Esophagus squamous epithelium (tissue), 4 donors: ENCODE results near the gene SIGLEC8.

ENCODE experiments used
- POLR2A ChIP-seq, 4 donors: fragments of 450-650 bp; IDR thresholded peaks; one replicate each; pipeline ENCODE4 v1.6.1; 2017; ENCODE audit warnings: antibody characterized with exemption in 4 of 4, mild to moderate bottlenecking in 4 of 4, moderate library complexity in 3 of 4
- TF ChIP-seq, protein P1 (sequence below), 6 experiments: fragments of 450-650 bp in 4 of 6; fragments of 200-600 bp in 2 of 6; sonication (generic) in 2 of 6; IDR thresholded peaks; one replicate each; pipeline ENCODE4 v1.5.1; 2016 to 2019; ENCODE audit warnings: antibody characterized with exemption in 6 of 6, mild to moderate bottlenecking in 4 of 6, moderate library complexity in 4 of 6

DNA sequence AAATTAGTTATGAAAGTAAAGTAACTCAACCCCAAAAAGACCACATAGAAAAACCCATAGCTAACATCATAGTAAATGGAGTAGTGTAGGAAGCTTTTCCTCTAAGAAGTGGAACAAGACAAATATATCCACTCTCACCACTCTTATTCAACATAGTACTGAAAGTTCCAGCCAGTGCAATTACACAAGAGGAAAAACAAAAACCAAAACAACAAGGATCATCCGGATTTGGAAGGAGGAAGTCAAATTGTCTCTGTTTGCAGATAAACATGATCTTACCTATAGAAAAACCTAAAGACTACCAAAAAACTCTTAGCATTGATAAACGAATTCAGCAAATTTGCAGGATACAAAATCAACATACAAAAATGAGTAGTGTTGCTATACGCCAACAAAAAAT is 8.5 kb upstream of the SIGLEC8 start:
- TF ChIP-seq, protein P1, sequence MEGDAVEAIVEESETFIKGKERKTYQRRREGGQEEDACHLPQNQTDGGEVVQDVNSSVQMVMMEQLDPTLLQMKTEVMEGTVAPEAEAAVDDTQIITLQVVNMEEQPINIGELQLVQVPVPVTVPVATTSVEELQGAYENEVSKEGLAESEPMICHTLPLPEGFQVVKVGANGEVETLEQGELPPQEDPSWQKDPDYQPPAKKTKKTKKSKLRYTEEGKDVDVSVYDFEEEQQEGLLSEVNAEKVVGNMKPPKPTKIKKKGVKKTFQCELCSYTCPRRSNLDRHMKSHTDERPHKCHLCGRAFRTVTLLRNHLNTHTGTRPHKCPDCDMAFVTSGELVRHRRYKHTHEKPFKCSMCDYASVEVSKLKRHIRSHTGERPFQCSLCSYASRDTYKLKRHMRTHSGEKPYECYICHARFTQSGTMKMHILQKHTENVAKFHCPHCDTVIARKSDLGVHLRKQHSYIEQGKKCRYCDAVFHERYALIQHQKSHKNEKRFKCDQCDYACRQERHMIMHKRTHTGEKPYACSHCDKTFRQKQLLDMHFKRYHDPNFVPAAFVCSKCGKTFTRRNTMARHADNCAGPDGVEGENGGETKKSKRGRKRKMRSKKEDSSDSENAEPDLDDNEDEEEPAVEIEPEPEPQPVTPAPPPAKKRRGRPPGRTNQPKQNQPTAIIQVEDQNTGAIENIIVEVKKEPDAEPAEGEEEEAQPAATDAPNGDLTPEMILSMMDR (IDR thresholded peaks at IDR 0.05) = no peak
- no peak for TF ChIP-seq POLR2A (IDR thresholded peaks at IDR 0.05)
